Measurements from ENCODE around the gene SNX24. TPM values are rescaled to one million over a fixed set of nuclear protein-coding genes. Genes with fewer than 3 reads are reported as not detected.

The SNX24 gene
- polyA plus RNA-seq, 4 donors, result 11.6 to 27.9 (median 26.3) TPM

DNA sequence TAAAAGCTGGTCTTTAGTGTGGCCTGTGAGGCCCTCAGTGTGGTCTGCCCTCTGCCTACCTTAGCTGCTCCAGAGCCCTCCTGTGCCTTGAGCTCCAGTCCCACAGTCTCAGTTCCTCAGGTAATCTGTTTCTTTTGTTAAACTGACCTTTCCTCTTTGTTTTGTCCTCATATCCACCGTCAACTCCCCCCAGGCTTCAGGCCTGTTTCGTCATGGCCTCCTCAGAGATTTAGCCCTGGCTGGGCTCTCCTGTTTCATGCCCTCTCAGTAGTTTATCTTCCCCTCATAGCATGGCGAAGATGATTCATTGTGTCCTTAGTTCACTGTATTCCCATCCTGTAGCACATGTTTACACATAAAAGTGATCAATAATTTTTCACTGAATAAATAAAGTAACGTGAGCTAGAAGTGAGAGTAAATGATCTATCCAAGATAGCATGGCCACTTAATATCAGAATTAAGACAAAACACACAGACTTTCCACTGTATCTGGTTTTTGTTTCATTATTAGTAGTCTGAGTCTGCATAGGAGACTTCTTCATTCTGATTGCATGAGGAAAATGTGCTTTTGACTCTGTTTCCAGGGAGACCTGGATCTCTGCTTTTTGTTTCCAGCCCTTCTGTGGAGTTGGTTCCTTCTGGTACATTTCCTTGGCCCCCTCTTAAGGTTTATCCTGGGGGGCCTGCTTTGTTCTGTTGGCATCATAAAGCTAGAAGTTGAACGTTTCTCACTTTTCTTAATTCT is 70.5 kb downstream of the SNX24 start:
- DNase-seq (ENCODE audit: low read depth in 4 of 4, low spot score in 3 of 4), result no peak

DNA sequence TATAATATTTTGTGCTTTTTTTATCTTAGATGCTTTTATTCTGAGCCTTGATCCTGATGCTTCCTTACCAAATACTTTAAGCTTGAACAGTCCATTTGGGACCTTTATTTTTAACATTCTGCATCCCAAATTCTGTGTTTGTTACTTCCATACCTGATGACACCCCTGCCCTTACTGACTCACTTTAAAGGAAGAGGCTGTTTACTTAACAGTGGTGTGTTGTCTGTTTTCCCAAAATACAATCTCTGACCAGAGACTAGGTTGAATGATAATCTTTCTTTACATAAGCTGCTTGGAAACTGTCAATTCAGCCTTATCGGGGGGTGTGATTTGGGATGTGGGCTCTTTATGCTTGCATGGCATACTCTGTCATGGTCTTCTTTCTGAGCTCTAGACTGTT is 71.1 kb downstream of the SNX24 start:
- no peak for DNase-seq (ENCODE audit: low read depth in 4 of 4, low spot score in 3 of 4)

DNA sequence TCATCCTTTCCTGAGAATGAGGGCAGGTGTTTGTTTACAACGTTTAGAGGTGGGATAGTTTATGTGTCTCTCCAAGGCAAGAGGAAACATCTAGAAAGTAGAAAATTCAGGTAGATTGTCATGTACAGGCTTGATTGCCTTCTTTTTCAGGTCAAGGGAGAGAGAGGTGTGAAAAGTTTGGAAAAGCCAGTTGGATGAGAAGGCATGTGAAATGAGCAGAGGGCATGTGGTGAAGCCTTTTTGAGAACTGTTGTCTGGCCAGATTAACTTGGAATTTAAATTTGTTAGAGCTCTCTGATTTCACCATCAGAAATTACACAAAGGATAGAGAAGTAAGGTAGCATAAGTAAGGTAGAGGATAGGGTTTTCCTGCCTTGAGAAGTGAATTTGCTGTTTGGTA is 74.6 kb downstream of the SNX24 start:
- DNase-seq (ENCODE audit: low read depth in 4 of 4, low spot score in 3 of 4), result no peak

DNA sequence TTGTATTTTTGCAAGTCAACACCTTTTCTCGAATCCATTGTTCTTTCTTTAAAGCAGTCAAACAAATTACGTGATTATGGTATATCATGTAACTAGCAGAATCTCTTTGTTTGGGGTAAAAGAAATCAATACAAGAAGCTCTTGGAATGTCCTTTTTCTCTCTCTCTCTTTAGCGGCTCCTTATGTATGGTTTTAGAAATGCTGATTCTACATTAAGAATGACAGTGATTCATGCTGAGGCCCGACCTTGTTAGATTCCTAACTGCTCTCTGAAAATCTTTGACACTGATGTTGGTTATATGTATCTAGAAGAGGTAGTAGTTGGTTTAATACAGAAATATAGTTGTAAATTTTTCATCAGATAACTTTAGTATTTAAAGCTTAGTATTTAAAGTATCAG is 76.4 kb downstream of the SNX24 start:
- DNase-seq (ENCODE audit: low read depth in 4 of 4, low spot score in 3 of 4), result no peak

DNA sequence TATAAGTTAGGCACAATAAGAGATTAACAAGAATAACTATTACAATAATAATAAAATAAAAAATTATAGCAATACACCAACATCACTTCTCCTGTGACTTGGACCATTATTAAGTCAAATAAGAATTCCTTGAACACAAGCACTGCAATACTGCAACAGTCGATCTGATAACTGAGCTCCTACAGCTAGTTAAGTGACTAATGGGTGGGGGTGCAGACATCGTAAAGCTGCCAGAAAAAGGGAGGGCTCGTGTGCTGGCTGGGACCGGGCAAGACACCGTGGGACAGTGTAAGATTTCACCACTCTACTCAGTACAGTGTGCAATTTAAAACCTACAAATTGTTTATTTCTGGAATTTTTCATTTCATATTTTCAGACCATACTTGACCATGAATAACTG is 78.8 kb downstream of the SNX24 start:
- no peak for DNase-seq (ENCODE audit: low read depth in 4 of 4, low spot score in 3 of 4)

DNA sequence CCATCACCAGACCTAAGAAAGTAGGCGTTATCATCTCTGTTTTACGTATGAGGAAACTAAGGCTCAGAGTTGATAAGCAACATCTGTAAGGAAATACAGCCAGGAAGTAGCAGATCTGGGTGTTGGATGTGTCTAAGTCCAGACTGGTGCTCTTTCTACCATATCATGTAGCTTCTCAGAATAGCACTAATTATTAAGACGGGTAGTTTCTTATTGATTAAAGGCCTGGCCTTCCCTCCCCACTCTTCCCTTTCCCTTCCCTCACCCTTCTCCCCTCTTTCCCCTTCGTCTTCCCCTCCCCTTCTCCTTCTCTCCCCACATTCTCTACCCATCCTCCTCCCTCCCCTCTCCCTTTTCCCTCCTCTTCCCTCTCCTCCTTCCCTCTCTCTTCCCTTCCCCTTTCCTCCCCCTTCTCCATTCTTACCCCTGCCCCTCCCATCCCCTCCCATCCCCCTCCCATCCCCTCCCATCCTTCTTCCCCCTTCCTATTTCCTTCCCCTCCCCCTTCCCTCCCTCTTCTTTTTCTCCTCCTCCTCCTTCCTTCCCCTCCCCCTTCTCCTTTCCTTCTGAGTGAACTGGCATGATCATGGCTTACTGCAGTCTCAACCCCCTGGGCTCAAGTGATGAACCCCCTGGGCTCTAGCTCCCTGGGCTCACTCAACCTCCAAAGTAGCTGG is 79.4 kb downstream of the SNX24 start:
- DNase-seq (ENCODE audit: low read depth in 4 of 4, low spot score in 3 of 4), result no peak

DNA sequence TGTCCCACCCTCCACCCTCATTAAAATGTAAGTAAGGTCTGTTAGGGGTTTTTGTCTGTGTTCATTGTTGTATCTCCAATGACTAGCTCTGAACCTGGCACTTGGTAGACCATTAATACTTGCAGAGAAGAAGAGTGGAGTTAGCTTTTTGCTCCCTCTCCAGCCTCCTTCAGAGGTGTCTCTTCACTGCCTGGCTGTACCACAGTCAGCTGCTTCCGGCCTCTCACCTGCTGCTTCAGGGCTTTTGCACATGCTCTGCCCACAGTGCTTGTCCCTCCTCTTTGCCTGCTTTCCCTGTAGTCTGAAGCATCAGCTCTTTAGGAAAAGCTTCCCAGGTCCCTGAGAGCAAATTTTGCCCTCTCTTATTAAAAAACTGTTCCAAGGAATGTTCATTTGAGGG is 83.6 kb downstream of the SNX24 start:
- no peak for DNase-seq (ENCODE audit: low read depth in 4 of 4, low spot score in 3 of 4)

DNA sequence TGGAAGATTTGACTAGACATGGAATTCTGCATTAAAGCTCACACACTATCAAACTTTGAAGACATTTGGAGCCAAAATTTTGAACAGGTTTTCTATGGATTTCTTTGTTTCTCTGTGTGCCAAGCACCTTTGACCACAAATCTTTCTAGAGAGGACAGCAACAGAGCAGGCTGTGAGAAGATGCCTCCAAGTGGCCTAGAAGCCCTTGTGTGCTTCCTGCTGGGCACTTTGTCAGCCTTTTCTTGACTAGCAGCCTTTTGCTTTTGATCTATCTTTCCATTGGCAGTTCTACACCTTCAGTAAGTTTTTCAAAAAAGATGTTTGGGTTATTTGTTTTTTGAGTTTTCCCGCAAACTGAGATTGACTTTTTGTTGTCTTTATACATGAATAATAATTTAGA is 84.6 kb downstream of the SNX24 start:
- DNase-seq (ENCODE audit: low read depth in 4 of 4, low spot score in 3 of 4), result no peak

DNA sequence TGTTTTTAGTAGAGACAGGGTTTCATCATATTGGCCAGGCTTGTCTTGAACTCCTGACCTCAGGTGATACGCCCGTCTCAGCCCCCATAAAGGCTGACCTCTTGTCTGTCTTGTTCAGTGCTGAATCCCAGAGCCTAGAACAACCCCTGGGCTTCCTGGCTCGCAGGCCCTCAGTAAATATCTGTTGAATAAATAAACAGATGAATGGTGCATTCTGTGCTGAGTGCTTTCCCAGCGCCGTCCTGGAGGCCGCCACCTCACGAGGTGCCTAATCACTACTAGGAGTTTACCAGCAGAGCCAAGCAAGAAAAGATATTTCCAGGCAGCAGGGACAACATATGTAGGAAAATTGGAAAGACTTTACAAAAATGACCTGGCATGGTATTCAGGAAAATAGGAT is 88.5 kb downstream of the SNX24 start:
- no peak for DNase-seq (ENCODE audit: low read depth in 4 of 4, low spot score in 3 of 4)

DNA sequence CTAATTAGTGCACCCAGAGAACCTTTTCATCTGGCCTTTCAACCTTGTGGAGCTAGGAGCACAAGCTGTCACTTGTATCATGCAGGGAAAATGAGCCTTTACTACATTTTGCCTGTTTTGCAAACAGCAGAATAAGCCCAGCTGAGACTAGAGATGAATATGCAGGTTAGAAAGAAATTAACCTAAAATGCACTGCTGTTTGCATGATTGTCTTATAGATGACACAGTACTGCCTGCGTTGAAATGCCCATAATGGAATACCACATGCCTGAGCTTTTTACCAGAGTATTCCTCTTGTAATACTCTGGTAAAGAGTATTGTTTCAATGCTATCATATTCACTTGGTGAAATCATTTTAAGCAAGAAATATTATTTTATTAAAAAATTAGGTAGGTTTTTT is 90.7 kb downstream of the SNX24 start:
- no peak for DNase-seq (ENCODE audit: low read depth in 4 of 4, low spot score in 3 of 4)

DNA sequence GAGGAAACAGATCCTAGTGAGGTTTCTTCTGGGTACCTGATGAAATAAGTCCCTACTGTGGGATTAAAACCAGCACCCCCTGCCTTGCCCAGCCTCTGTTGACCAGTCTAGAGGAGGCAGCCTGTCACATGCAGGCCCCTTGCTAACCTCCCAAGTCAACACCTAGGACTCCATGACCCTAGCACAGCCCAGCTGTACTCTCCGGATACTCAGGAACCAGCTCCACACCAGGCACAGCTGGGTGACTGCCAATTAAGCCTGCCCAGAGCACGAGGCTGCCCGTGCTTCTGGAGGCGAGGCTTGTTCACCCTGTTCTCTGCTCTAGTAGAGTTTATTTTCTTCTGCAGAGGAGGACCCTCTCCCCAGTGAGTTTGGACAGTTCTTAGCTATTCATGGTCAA is 92.5 kb downstream of the SNX24 start:
- DNase-seq (ENCODE audit: low read depth in 4 of 4, low spot score in 3 of 4), result no peak

DNA sequence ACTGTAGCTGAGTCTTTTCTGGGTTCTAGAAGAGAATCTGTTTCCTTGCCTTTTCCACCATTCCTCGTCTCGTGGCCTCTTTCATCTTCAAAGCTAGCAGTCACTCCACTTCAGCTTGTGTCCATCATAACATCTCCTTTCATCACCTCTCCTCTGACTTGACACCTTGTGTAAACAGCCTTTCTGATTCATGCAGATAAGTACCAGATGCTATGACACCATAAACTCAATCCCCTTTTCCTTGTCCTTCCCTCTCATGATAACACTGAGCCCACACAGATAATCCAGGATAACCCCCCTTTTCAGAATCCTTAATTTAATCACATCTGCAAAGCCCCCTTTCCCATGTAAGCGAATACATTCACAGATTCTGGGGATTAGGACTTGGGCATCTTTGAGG is 95.5 kb downstream of the SNX24 start:
- no peak for DNase-seq (ENCODE audit: low read depth in 4 of 4, low spot score in 3 of 4)

DNA sequence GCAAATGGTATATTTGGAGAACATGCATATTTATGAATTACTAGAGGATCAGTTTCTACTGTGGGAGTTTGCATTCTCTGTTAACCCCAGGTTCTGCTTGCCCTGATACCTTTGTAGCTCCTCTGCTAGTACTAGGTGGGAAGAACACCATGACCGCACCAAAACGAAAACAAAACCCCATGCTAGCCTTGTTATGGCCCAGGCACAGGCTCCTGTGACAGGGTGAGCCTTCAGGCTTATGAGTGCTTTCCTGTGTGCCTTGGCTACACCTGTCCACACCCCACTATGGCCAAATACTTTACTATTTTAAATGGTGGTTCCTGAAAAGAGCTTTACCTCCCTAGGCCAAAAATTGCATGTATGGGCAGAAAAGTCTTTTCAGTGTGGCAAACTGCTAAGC is 96.3 kb downstream of the SNX24 start:
- no peak for DNase-seq (ENCODE audit: low read depth in 4 of 4, low spot score in 3 of 4)

DNA sequence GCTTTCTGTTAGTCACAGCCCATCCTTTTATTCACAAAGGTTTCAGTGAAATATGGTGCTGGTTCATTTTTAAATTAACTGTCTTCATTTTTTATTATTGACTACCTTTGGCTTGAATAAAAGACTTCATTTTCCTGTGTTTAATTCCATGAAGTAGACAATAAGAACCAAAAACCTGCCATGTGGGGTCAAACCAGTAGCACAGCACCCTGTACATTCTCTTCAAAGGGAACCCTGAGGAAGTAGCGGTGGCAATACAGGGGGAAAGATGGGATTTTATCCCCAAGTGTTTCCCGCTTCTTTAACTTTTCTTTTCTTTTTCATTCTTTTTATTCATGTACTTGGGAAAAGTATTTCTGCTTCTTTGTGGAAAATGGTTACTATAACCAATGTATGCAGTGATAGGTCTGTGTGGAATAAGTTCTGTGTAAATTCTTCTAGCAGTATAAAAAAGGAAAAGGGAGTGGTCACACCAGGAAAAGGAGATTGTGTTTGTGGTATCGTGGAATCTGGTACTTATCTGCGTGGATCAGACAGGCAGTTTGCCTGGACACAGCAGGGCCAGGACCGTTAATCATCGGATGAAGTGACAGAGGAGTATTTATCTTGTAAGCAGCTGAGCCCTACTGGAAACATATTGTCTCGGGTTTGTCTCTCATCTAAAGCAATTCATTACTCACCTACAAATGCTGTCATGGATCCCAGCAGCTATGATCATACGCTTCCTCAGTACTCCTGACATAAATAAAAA is 96.9 kb downstream of the SNX24 start:
- DNase-seq (ENCODE audit: low read depth in 4 of 4, low spot score in 3 of 4), result no peak

DNA sequence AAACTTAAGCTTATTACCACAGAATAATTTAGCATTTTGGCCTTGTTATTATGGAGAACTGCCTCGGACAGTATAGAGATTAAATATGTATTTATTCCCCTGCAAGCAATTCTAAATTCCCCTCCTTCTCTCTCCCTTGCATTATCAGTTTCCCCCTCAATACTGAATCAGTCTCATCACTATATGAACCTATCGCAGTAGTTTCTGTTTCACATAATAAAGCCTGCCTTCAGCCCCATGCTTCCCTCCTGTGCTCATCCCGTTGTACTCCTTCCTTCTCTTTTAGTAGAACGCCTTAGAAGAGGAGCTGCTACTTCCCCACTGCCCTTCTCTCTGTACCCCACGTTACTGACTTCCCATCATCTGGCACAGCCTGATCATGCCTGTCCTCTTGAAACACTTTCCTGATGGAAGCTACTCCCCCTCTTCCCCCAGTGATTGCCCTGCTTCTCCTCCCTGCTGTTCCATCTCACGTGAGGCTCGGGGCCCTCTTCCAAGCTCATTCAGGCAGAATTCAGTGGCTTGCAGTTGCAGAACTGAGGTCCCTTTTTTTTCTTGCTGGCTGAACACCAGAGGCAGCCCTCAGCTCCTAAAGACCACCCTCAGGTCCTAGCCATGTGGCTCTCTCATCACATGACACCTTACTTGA is 97.8 kb downstream of the SNX24 start:
- no peak for DNase-seq (ENCODE audit: low read depth in 4 of 4, low spot score in 3 of 4)

DNA sequence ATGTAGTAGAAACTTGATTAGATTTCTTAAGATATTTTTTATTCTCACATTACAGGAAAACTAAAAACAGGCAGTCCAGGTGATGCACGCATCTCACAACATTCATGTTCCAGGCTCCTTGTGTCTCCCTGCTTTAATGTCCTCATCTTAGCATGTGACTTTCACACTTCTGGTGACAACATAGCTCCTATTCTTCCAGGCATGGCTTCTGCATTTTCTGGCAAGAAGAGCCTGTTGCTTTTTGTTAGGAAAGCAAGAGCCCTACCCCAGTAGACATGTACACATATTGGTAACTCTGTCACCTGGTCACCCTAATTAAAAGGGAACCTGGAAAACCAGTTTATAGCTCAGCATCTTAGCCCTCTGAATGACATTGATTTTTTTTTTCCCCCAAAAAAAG is 98.6 kb downstream of the SNX24 start:
- no peak for DNase-seq (ENCODE audit: low read depth in 4 of 4, low spot score in 3 of 4)

DNA sequence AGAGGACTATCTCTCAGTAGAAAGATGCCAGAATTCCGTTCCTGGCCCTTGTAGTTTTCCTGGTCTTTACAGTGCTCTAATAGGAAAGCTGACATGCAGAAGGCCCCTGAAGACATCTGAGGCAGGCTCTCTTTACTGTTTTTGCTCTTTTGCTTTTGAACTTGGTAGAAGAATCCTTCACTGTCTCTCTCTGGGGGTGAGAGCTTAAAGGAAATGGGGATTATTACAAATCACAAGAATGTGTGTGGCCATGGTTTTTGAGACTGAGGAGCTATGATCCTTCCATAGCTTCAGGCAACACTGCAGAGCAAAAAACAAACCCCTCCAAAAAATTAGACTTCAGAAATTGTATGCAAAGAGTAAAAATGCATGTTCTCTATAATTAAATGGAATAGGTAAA is 102.0 kb downstream of the SNX24 start:
- no peak for DNase-seq (ENCODE audit: low read depth in 4 of 4, low spot score in 3 of 4)

DNA sequence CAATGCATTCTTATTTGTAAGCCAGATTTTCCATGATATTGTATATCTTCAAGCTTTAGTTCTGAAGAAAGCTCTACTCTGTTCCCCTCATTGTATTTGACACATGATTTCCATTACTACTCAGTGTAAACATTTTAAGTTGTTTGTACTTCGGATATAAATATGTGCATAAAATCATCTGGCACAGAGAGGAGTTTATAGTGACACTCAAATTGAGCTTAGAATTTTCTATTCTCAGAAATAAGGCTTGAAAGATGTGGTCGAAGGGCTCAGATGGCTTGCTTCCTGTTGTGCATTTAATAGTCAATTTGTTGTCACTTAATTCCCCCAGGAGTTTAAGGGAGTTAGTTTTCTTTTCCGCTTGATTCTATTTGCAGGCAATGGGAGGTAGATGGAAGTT is 102.4 kb downstream of the SNX24 start:
- DNase-seq (ENCODE audit: low read depth in 4 of 4, low spot score in 3 of 4), result no peak

DNA sequence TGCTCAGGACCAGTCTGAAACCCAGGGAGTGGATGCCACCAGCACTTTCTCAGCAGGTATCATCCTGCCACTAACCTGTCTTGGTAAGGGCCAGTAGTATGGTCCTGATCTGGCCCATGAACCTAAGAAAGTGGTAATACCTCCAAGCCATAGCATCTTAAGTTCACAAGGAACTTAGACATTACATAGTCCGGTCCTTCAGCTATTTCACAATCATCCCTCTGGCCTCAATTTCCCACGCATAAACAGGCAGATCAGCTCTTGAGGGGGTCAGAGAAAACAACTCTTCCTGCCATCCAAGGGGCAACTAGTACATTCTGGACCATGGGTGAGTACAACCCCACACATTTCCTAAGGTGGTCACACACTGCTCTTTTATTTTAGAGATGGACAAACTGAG is 102.9 kb downstream of the SNX24 start:
- DNase-seq (ENCODE audit: low read depth in 4 of 4, low spot score in 3 of 4), result no peak

DNA sequence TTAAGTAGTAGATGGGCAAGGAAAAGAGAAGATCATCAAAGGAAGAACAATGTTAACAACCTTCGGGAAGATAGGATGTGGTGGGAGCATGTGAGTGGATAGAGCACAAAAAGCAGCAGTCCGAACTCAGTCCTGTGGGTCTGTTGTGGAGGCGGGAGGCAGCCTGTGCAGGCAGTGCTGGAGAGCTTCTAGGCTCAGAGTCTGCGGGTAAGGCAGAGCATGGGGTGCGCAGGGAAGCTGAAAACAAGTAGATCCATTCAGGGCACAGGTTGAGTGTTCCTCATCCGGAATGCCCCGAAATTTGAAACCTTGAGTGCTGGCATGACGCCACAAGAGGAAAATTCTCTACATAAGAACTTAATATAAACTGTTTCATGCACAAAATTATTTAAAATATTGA is 106.2 kb downstream of the SNX24 start:
- no peak for DNase-seq (ENCODE audit: low read depth in 4 of 4, low spot score in 3 of 4)

DNA sequence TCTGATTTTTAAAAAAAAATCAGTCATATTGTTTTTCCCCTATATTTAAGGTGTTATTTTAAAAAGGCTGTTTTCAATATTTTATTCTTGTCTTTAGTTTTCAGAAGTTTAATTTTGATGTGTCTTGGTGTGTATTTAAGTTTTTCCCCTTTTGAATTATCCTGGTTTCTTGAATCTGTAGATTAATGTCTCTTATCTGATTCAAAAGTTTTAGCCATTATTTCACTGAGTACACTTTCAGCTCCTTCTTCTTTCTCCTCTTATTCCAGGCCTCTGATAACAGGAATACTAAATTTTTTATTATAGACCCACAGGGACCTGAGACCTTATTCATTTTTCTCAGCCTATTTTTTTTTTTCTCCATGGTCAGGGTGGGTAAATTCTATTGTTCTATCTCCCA is 109.3 kb downstream of the SNX24 start:
- DNase-seq (ENCODE audit: low read depth in 4 of 4, low spot score in 3 of 4), result no peak

All from left renal pelvis (tissue), 4 donors.